Stomach (tissue), 9 donors: ENCODE measurements around the gene PRKCE. TPM values are rescaled to one million over a fixed set of nuclear protein-coding genes. Genes with fewer than 3 reads are reported as not detected.

Source experiments
- DNase-seq, 2 donors: peaks; one replicate each; pipeline versions ENCODE4 v3.0.0 to v3.0.0-alpha.2; 2013 to 2019
- H3K27ac ChIP-seq, 5 donors: fragments of 200-600 bp in 4 of 5; sonication (generic) in 4 of 5; one replicate each; pipeline ENCODE4 v1.5.1; 2013 to 2019; ENCODE audit warnings: mild to moderate bottlenecking in 1 of 5, moderate library complexity in 1 of 5
- H3K27me3 ChIP-seq, 3 donors: fragments of 200-600 bp; sonication (generic); one replicate each; pipeline ENCODE4 v1.5.1; 2017 to 2019; ENCODE audit warnings: mixed run types in 1 of 3
- H3K36me3 ChIP-seq, 4 donors: fragments of 200-600 bp; sonication (generic); 1 replicate in 3 of 4; 2 replicates in 1 of 4; pipeline ENCODE4 v1.5.1; 2016 to 2019
- H3K4me1 ChIP-seq, 4 donors: fragments of 200-600 bp; sonication (generic); one replicate each; pipeline ENCODE4 v1.5.1; 2016 to 2019
- H3K4me3 ChIP-seq, 4 donors: fragments of 200-600 bp; sonication (generic) in 3 of 4; one replicate each; pipeline ENCODE4 v1.5.1; 2016 to 2019; ENCODE audit warnings: mild to moderate bottlenecking in 1 of 4
- H3K9me3 ChIP-seq, 4 donors: fragments of 200-600 bp; sonication (generic); one replicate each; pipeline ENCODE4 v1.5.1; 2016 to 2019
- EP300 ChIP-seq: sonication (generic); formaldehyde crosslinking; IDR thresholded peaks from one replicate; pipeline ENCODE4 v1.6.1; 2017; ENCODE audit warnings: antibody characterized with exemption
- POLR2A ChIP-seq, 4 donors: fragments of 450-650 bp; IDR thresholded peaks; one replicate each; pipeline ENCODE4 v1.6.1; 2016; ENCODE audit warnings: antibody characterized with exemption in 4 of 4, control low read depth in 2 of 4, mild to moderate bottlenecking in 1 of 4, moderate library complexity in 1 of 4
- POLR2AphosphoS5 ChIP-seq, 3 donors: sonication (generic); formaldehyde crosslinking; IDR thresholded peaks; one replicate each; pipeline ENCODE4 v1.6.1; 2016; ENCODE audit warnings: antibody characterized with exemption in 3 of 3
- WGBS, 5 donors: extraction: QIAGEN DNeasy Blood & Tissue Kit in 3 of 5; methylation state at CpG; one replicate each; pipeline versions ENCODE4 v1.1.5 to v1.1.7; 2013 to 2018; 5-methylcytosine and 5-hydroxymethylcytosine counted together
- intact Hi-C: fragments of 100-400 bp; cut with DNase I; formaldehyde crosslinking; loops from one replicate; pipeline ENCODE4 v1.15.1; 2023; ENCODE audit warnings: low total_unique reads
- polyA plus RNA-seq, 3 donors: library from polyadenylated mRNA; stranded (reverse); fragments of 200-250 nt; gene quantifications; one replicate each; pipeline ENCODE4 v1.2.3, GENCODE V29; 2013
- total RNA-seq, 5 donors: library from RNA; depleted of rRNA; stranded (reverse); fragments of >200 nt; gene quantifications; one replicate each; pipeline versions ENCODE4 v1.1.0 to v1.2.3, GENCODE V29; 2014 to 2016
- TF ChIP-seq, protein P1 (sequence below), 7 experiments: fragments of 450-650 bp in 4 of 7; fragments of 200-600 bp in 3 of 7; sonication (generic) in 3 of 7; IDR thresholded peaks; one replicate each; pipeline ENCODE4 v1.5.1; 2016 to 2019; ENCODE audit warnings: antibody characterized with exemption in 7 of 7, control low read depth in 2 of 7, mild to moderate bottlenecking in 1 of 7
- donor health status: healthy with polysubstance abuse.
- donor health status: Bipolar disorder and iron deficiency.
- donor health status: healthy.

The PRKCE gene
- total and polyA plus RNA-seq, 8 donors: 2.0 to 92.0 (median 10.0) TPM

DNA sequence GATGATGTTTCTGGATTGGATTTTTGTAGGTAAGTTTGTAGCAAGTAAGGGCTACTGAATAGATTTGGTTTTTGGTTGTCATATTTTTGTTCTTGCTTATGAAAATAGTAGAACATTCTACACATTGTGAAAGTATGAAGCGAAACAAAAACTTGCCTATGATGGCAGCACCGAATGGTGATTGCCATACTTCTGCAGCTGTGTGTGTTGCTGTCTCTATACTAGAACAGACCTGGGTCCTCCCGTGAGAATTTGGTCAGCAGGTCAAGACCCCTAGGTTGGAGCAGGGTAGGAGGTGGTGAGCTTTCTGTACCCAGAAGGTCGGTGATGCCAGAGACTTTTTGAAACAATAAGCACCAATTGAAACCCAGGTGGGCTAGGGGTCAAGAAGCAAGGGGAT is 322.6 kb downstream of the PRKCE start:
- Histone ChIP-seq H3K36me3 (peaks cover 0 to 15% (median 6%) of the 10 kb centered on the region in 4 donors), H3K4me1 (peaks cover 0 to 5% (median 2%) of the 10 kb centered on the region in 4 donors), H3K4me3 (no peak overlapping the region), H3K27me3 (no peaks in the 10 kb centered on the region), H3K9me3 (no peaks in the 10 kb centered on the region), H3K27ac (no peak overlapping the region)
- intact Hi-C loops: no loop called here
- TF ChIP-seq, protein P1, sequence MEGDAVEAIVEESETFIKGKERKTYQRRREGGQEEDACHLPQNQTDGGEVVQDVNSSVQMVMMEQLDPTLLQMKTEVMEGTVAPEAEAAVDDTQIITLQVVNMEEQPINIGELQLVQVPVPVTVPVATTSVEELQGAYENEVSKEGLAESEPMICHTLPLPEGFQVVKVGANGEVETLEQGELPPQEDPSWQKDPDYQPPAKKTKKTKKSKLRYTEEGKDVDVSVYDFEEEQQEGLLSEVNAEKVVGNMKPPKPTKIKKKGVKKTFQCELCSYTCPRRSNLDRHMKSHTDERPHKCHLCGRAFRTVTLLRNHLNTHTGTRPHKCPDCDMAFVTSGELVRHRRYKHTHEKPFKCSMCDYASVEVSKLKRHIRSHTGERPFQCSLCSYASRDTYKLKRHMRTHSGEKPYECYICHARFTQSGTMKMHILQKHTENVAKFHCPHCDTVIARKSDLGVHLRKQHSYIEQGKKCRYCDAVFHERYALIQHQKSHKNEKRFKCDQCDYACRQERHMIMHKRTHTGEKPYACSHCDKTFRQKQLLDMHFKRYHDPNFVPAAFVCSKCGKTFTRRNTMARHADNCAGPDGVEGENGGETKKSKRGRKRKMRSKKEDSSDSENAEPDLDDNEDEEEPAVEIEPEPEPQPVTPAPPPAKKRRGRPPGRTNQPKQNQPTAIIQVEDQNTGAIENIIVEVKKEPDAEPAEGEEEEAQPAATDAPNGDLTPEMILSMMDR (IDR thresholded peaks at IDR 0.05): no peak
- TF ChIP-seq POLR2AphosphoS5 (IDR thresholded peaks at IDR 0.05) (no peak), EP300 (no peak), POLR2A (IDR thresholded peaks at IDR 0.05) (no peak)
- no peak for DNase-seq
- 89 to 94% (median 93%) methylated on average over 4 of the region's 4 CpGs for WGBS, 5 donors

DNA sequence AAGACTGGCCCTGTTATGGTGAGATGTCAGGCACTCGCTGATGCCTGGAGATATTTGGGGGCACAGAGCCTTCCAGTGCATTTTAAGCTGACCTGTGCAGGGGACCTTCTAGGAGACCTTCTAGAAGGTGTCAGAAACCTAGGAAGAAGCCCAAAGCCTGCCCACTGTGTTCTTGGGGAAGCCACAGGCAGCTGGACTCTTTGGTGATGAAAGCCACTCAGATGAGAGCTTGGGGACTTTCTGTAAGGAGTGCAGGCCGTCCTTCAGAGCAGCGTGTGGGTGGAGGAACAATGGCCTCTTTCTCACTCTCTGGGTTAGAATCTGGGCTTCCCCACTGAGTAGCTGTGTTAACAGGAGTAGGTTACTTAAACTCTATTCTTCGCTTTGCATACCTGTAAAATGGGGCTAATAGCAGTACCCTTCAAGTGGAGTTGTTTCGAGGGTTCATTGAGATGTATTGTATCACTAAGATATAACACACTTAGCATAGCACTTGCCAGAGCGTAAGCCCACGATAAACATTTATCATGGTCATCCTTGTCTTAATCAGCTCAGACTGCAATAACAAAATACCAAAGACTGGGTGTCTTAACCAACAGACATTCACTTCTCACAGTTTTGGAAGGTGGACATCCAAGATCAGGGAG is 323.4 kb downstream of the PRKCE start:
- no peaks in the 10 kb centered on the region for H3K4me1 ChIP-seq
- no peak overlapping the region for H3K4me3 ChIP-seq
- no peaks in the 10 kb centered on the region for H3K27me3 ChIP-seq
- no peak for TF ChIP-seq POLR2A (IDR thresholded peaks at IDR 0.05)
- no peak for TF ChIP-seq POLR2AphosphoS5 (IDR thresholded peaks at IDR 0.05)
- TF ChIP-seq, protein P1 (IDR thresholded peaks at IDR 0.05): no peak
- TF ChIP-seq EP300: no peak
- no peak for DNase-seq
- peaks cover 0 to 23% (median 12%) of the 10 kb centered on the region in 4 donors for H3K36me3 ChIP-seq
- intact Hi-C loops: no loop called here
- 81 to 90% (median 86%) methylated on average over 7 of the region's 7 CpGs for WGBS, 5 donors
- H3K9me3 ChIP-seq: no peaks in the 10 kb centered on the region
- H3K27ac ChIP-seq: no peak overlapping the region

GRCh38 chr2:45975752-45976517 is 324.5 kb downstream of the PRKCE start:
- TF ChIP-seq, protein P1 (IDR thresholded peaks at IDR 0.05): no peak
- DNase-seq: no peak

GRCh38 chr2:45978302-45978859 is 326.9 kb downstream of the PRKCE start:
- intact Hi-C loops: no loop called here

More at GRCh38 chr2:45975752-45976517, 324.5 kb downstream of the PRKCE start:
- Histone ChIP-seq H3K27me3 (no peaks in the 10 kb centered on the region), H3K36me3 (peaks cover 0 to 34% (median 21%) of the 10 kb centered on the region in 4 donors), H3K4me3 (no peak overlapping the region), H3K27ac (no peak overlapping the region), H3K4me1 (no peaks in the 10 kb centered on the region), H3K9me3 (no peaks in the 10 kb centered on the region)
- 92 to 97% (median 94%) methylated on average over 13 to 14 of the region's 14 CpGs for WGBS, 5 donors
- intact Hi-C loops: no loop called here

More at GRCh38 chr2:45978302-45978859, 326.9 kb downstream of the PRKCE start:
- Histone ChIP-seq H3K27ac (no peak overlapping the region), H3K36me3 (peaks cover 0 to 48% (median 39%) of the 10 kb centered on the region in 4 donors), H3K27me3 (no peaks in the 10 kb centered on the region), H3K4me1 (no peaks in the 10 kb centered on the region), H3K9me3 (no peaks in the 10 kb centered on the region), H3K4me3 (no peak overlapping the region)
- TF ChIP-seq POLR2AphosphoS5 (IDR thresholded peaks at IDR 0.05): no peak
- no peak for DNase-seq
- 87 to 93% (median 92%) methylated on average over 3 to 4 of the region's 4 CpGs for WGBS, 5 donors
